Activated CD8-positive, alpha-beta T cell treated with anti-CD3 and anti-CD28 coated beads for 36 hours (primary cell): Measurements from ENCODE around the gene USP20. TPM values are rescaled to one million over a fixed set of nuclear protein-coding genes. Genes with fewer than 3 reads are reported as not detected.

Source experiments
- ATAC-seq: fragments of 200-7000 bp; cut with Tn5 transposase; one replicate; pipeline ENCODE4 v1.10.0; 2021; ENCODE audit warnings: mild to moderate bottlenecking, moderate library complexity
- CTCF ChIA-PET: fragments of 350-600 bp; sonication (Branson Sonifier 250); formaldehyde crosslinking; loops from one replicate; lab custom pipeline; 2021; ENCODE audit warnings: antibody characterized with exemption; lab: Charles Lee
- POLR2A ChIA-PET: fragments of 350-600 bp; sonication (Branson Sonifier 250); formaldehyde crosslinking; loops from one replicate; lab custom pipeline; 2021; ENCODE audit warnings: antibody characterized with exemption; lab: Charles Lee
- DNase-seq: peaks from one replicate; pipeline ENCODE4 v3.0.0-alpha.2; 2020
- H3K27ac Mint-ChIP-seq: one replicate; pipeline ENCODE4 v1.8.0; 2021; ENCODE audit warnings: mild to moderate bottlenecking, mixed read lengths
- H3K27me3 Mint-ChIP-seq: one replicate; pipeline ENCODE4 v1.8.0; 2021; ENCODE audit warnings: mixed read lengths
- H3K36me3 Mint-ChIP-seq: one replicate; pipeline ENCODE4 v1.8.0; 2021; ENCODE audit warnings: low read depth, mixed read lengths
- H3K4me1 Mint-ChIP-seq: one replicate; pipeline ENCODE4 v1.8.0; 2021; ENCODE audit warnings: low read depth, mixed read lengths
- H3K4me3 Mint-ChIP-seq: one replicate; pipeline ENCODE4 v1.8.0; 2021; ENCODE audit warnings: mild to moderate bottlenecking, moderate library complexity, mixed read lengths
- H3K9me3 Mint-ChIP-seq: one replicate; pipeline ENCODE4 v1.8.0; 2021; ENCODE audit warnings: mixed read lengths
- intact Hi-C: fragments of 100-400 bp; cut with micrococcal nuclease; formaldehyde crosslinking; loops from one replicate; pipeline ENCODE4 v1.10.0; 2022
- total RNA-seq, 2 experiments: library from RNA; stranded (reverse); gene quantifications; one replicate each; pipeline ENCODE4 v1.2.3, GENCODE V29; 2021
- TF ChIP-seq, protein P1 (sequence below): fragments of 200-600 bp; IDR thresholded peaks from one replicate; pipeline ENCODE4 v1.8.0; 2022; ENCODE audit warnings: antibody characterized with exemption, mild to moderate bottlenecking

The USP20 gene
- total RNA-seq, 2 experiments from 2014 or later: 55.3 to 55.9 TPM

DNA sequence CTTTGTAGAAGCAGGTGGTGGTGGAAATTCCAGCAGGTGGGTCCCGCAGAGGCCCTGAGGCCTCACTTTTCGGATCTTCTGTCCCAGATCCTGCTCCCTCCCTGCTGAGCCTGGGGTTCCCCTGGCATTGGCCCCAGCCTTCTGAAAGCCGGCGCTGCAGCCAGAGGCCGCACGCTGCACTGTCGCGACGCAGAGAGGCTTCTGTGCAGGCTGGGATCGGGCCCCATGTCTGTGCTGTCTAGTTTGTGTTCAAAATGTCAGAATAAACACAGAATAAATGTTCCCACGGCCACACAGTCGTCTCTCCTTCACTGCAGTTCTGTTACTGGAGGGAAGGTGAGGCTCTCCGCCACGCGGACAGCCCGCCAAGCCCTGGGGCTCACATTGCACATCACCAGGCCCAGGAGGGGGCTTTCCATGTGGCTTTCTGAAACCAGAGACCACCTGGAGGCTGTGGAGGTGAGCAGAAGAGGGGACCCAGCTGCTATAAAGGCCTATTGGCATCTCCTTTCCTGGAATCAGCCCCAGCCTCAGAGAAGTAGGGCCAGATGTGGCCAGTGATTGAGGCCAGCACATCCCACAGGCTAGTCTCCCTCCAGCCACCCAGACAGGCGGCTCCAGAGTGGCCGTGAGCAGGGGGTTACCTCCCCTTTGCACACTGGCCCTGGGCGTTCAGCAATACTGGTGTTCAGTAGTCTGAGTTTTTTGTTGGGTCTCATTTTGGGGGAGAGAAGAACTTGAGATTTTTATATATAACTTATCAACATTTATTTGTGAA lies 46.5 kb downstream of the USP20 start:
- peaks cover 30% of the 10 kb centered on the region for H3K36me3 Mint-ChIP-seq
- H3K4me3 Mint-ChIP-seq: no peak overlapping the region
- ATAC-seq: no peak
- peaks cover 18% of the 10 kb centered on the region for H3K4me1 Mint-ChIP-seq
- no peak overlapping the region for H3K27ac Mint-ChIP-seq
- ChIA-PET CTCF (no interaction called here), POLR2A (interaction anchor here (1.0 to 8.1 kb wide), 3 partner anchors 9 to 14 kb away, joined by 4 to 114 read pairs (median 5); no protein-coding TSS in a partner anchor)
- intact Hi-C loops: loop anchor here (5.0 kb wide), 1 partner anchor 49 kb away; no protein-coding TSS in a partner anchor
- TF ChIP-seq, protein P1, sequence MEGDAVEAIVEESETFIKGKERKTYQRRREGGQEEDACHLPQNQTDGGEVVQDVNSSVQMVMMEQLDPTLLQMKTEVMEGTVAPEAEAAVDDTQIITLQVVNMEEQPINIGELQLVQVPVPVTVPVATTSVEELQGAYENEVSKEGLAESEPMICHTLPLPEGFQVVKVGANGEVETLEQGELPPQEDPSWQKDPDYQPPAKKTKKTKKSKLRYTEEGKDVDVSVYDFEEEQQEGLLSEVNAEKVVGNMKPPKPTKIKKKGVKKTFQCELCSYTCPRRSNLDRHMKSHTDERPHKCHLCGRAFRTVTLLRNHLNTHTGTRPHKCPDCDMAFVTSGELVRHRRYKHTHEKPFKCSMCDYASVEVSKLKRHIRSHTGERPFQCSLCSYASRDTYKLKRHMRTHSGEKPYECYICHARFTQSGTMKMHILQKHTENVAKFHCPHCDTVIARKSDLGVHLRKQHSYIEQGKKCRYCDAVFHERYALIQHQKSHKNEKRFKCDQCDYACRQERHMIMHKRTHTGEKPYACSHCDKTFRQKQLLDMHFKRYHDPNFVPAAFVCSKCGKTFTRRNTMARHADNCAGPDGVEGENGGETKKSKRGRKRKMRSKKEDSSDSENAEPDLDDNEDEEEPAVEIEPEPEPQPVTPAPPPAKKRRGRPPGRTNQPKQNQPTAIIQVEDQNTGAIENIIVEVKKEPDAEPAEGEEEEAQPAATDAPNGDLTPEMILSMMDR: no peak
- DNase-seq: no peak
- H3K9me3 Mint-ChIP-seq: no peaks in the 10 kb centered on the region
- no peaks in the 10 kb centered on the region for H3K27me3 Mint-ChIP-seq

DNA sequence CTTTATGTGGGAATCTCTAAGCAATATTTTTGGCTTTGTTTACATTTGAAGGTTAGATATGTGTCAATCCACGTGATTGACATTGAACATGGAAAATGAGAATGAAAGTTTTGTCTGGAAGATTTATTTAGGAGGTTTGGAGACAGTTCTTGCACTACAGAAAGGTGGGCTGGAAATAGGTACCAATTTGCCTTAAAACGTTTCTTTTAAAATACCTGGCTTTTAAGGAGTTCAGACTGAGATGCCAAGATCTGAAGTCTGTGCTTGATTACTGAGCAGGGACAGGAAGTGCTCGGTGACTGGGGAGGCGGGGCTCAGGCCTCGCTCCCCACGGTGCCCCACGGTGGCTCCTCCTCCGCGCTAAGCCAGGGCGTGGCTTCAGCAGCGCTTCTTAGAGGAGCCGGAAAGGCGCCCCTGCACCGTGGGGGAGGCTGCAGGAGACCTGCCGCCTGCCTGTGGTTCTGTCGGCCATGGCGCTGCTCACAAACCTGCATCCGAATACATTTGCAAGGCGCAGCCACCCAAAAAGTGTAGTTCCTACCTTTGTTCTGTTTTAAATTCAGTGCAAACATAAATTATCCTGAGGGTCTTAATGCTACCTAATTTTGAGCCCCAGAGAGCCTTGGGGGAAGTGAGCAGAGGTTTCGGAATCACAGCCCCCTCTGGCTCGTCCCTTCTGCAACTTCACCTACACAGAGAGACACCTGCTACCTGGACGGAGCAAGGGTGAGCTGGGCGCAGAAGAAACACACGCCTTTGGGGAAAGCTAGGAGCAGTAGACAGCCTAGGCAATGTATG lies 49.2 kb downstream of the USP20 start:
- DNase-seq (peak; percentile 98), ATAC-seq (peak; percentile 57)
- ChIA-PET POLR2A (interaction anchor here (0.6 to 8.1 kb wide), 17 partner anchors 10 to 235 kb away, joined by 3 to 114 read pairs (median 5); partner anchors contain the start of genes C9orf78 and USP20), CTCF (interaction anchor here (0.8 to 3.6 kb wide), 19 partner anchors 10 to 223 kb away, joined by 3 to 18 read pairs (median 4); partner anchors contain the start of gene GPR107)
- peaks cover 47% of the 10 kb centered on the region for H3K36me3 Mint-ChIP-seq
- peak overlapping the region; percentile 92 for H3K4me3 Mint-ChIP-seq
- H3K4me1 Mint-ChIP-seq: peaks cover 37% of the 10 kb centered on the region
- H3K27me3 Mint-ChIP-seq: no peaks in the 10 kb centered on the region
- TF ChIP-seq, protein P1: no peak
- H3K27ac Mint-ChIP-seq: peak overlapping the region; percentile 99
- no peaks in the 10 kb centered on the region for H3K9me3 Mint-ChIP-seq
- intact Hi-C loops: loop anchor here (5.0 kb wide), 2 partner anchors 52 to 78 kb away; no protein-coding TSS in a partner anchor

- Mint-ChIP-seq H3K36me3 (peaks cover 53% of the 10 kb centered on the region), H3K4me3 (peak overlapping the region; percentile 92), H3K4me1 (peaks cover 43% of the 10 kb centered on the region), H3K9me3 (no peaks in the 10 kb centered on the region), H3K27ac (peak overlapping the region; percentile 99), H3K27me3 (no peaks in the 10 kb centered on the region)
- POLR2A ChIA-PET: interaction anchor here (0.6 to 8.1 kb wide), 24 partner anchors 10 to 234 kb away, joined by 3 to 114 read pairs (median 4); partner anchors contain the start of genes C9orf78 and USP20
- intact Hi-C loops: loop anchor here (5.0 kb wide), 1 partner anchor 77 kb away; no protein-coding TSS in a partner anchor
- CTCF ChIA-PET: interaction anchor here (0.7 to 3.6 kb wide), 22 partner anchors 9 to 222 kb away, joined by 3 to 18 read pairs (median 4); partner anchors contain the start of gene GPR107
- ATAC-seq: no peak
- DNase-seq: peak; percentile 57
- TF ChIP-seq, protein P1: no peak
Measured at GRCh38 chr9:129885018-129885669, 49.9 kb downstream of the USP20 start.

GRCh38 chr9:129885670-129886106 lies 50.4 kb downstream of the USP20 start:
- intact Hi-C loops: loop anchor here (2.0 to 5.0 kb wide), 2 partner anchors 77 to 155 kb away; no protein-coding TSS in a partner anchor
- Mint-ChIP-seq H3K4me3 (peak overlapping the region; percentile 92), H3K36me3 (peaks cover 55% of the 10 kb centered on the region)

More at GRCh38 chr9:129885670-129886106, 50.4 kb downstream of the USP20 start:
- Mint-ChIP-seq H3K4me1 (peaks cover 43% of the 10 kb centered on the region), H3K27ac (peak overlapping the region; percentile 99), H3K9me3 (no peaks in the 10 kb centered on the region), H3K27me3 (no peaks in the 10 kb centered on the region)
- POLR2A ChIA-PET: interaction anchor here (0.6 to 8.1 kb wide), 21 partner anchors 9 to 197 kb away, joined by 3 to 114 read pairs (median 4); partner anchors contain the start of genes C9orf78 and USP20
- ATAC-seq (peak; percentile 40), DNase-seq (peak; percentile 95)
- TF ChIP-seq, protein P1: peak; percentile 78
- CTCF ChIA-PET: interaction anchor here (0.7 to 3.6 kb wide), 19 partner anchors 9 to 222 kb away, joined by 3 to 18 read pairs (median 4); partner anchors contain the start of gene GPR107
